Astrocyte of the spinal cord (primary cell): Measurements from ENCODE around the gene KYNU.

Experiments
- DNase-seq: peaks from one replicate; pipeline ENCODE4 v3.0.0; 2011; ENCODE audit warnings: low read depth, low spot score
- H3K4me3 ChIP-seq: 2 replicates; pipeline ENCODE4 v1.5.1; 2011; ENCODE audit warnings: low read depth, mild to moderate bottlenecking, low read length, moderate library complexity
- CTCF ChIP-seq: IDR thresholded peaks from 2 replicates; pipeline ENCODE4 v1.5.1; 2012; ENCODE audit warnings: low read depth, mild to moderate bottlenecking, low read length, inconsistent platforms
- in situ Hi-C: cut with HindIII; loops from 2 replicates; pipeline ENCODE4 v1.10.0; 2017; ENCODE audit warnings: low sequenced_read_pairs

KYNU gene

GRCh38 chr2:142997231-142997630 lies 119.8 kb downstream of the KYNU start:
- no peak overlapping the region for H3K4me3 ChIP-seq
- peak; percentile 30 for DNase-seq
- TF ChIP-seq CTCF, result no peak
- in situ Hi-C loops, result no loop called here

- in situ Hi-C loops, result no loop called here
- no peak for DNase-seq
- no peak overlapping the region for H3K4me3 ChIP-seq
- no peak for TF ChIP-seq CTCF
These were observed 123.1 kb downstream of the KYNU start for GRCh38 chr2:143000599-143000998.

GRCh38 chr2:143001501-143001900 lies 124.0 kb downstream of the KYNU start:
- DNase-seq, result peak; percentile 50
- in situ Hi-C loops, result no loop called here
- no peak for TF ChIP-seq CTCF

GRCh38 chr2:143015656-143016055 lies 138.2 kb downstream of the KYNU start:
- DNase-seq, result no peak
- in situ Hi-C loops, result no loop called here

More at GRCh38 chr2:143001501-143001900, 124.0 kb downstream of the KYNU start:
- H3K4me3 ChIP-seq, result no peak overlapping the region

GRCh38 chr2:143026411-143027054 lies 149.1 kb downstream of the KYNU start:
- no peak overlapping the region for H3K4me3 ChIP-seq
- in situ Hi-C loops, result no loop called here
- TF ChIP-seq CTCF, result no peak
- DNase-seq, result no peak

More at GRCh38 chr2:143015656-143016055, 138.2 kb downstream of the KYNU start:
- H3K4me3 ChIP-seq, result no peak overlapping the region
- TF ChIP-seq CTCF, result no peak

- no peak overlapping the region for H3K4me3 ChIP-seq
- DNase-seq, result no peak
- in situ Hi-C loops, result no loop called here
- no peak for TF ChIP-seq CTCF
These were observed 151.7 kb downstream of the KYNU start for GRCh38 chr2:143029141-143029540.

- no peak overlapping the region for H3K4me3 ChIP-seq
- DNase-seq, result peak; percentile 10
- in situ Hi-C loops, result no loop called here
- TF ChIP-seq CTCF, result no peak
These were observed 152.7 kb downstream of the KYNU start for GRCh38 chr2:143030127-143030526.
